Ectodermal cell (in vitro differentiated cells): ENCODE data around the gene RPL12.

Experiments
- H3K27ac ChIP-seq: 2 replicates; pipeline ENCODE4 v1.7.0; 2013; ENCODE audit warnings: mild to moderate bottlenecking, low read depth, low read length; ENCODE audit not compliant: insufficient read depth, poor library complexity, severe bottlenecking
- H3K27me3 ChIP-seq: 2 replicates; pipeline ENCODE4 v1.7.0; 2013; ENCODE audit warnings: mild to moderate bottlenecking, low read length; ENCODE audit not compliant: insufficient read depth, control insufficient read depth, poor library complexity, severe bottlenecking
- H3K36me3 ChIP-seq: one replicate; pipeline ENCODE4 v1.7.0; 2013; ENCODE audit warnings: low read length; ENCODE audit not compliant: control insufficient read depth, insufficient read depth
- H3K4me1 ChIP-seq: one replicate; pipeline ENCODE4 v1.7.0; 2013; ENCODE audit warnings: low read length; ENCODE audit not compliant: control insufficient read depth, insufficient read depth
- H3K4me3 ChIP-seq: 2 replicates; pipeline ENCODE4 v1.7.0; 2013; ENCODE audit warnings: low read depth, low read length, control low read depth; ENCODE audit not compliant: insufficient read depth
- H3K9me3 ChIP-seq: 2 replicates; pipeline ENCODE4 v1.7.0; 2013; ENCODE audit warnings: mild to moderate bottlenecking, low read length, moderate library complexity; ENCODE audit not compliant: control insufficient read depth
- WGBS, 2 experiments: methylation state at CpG; one replicate each; pipeline ENCODE4 v1.1.7; 2013; ENCODE audit warnings: missing lambda C conversion rate in 2 of 2; 5-methylcytosine and 5-hydroxymethylcytosine counted together

The RPL12 gene

DNA sequence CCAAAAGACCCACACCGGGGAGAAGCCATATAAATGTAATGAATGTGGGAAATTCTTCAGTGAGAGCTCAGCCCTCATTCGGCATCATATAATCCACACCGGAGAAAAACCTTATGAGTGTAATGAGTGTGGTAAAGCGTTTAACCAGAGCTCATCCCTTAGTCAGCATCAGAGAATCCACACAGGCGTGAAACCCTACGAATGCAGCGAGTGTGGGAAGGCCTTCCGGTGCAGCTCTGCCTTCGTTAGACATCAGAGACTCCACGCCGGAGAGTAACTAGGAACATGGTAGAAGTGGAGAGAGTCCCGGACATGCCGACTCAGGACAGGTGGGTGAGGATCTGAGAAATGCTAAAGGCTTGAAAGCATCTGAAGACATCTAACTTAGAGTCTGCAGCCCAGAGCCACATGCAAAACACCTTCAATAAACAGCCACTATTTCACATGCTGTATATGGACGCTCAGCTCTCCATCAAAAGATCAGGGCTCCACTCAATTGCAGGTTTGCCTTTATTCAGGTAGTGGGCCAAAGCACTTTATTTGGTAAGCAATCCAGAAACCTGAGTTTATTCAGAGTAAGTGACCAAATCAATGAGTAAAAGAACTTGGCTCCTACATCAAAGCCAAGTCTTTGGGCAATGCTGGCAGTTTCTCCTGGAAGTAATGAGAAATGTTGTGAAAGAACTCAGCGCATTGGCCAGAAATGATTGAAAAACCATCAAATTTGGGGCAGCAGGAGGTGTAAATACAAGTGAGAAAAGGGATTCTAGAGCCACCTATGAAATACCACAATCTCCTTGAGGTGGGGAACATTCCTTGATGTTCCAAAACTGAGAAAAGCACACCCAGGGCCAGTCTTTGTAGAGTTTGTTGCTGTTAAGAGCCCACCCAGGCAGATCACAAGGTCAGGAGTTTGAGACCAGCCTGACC lies 6.0 kb downstream of the RPL12 start:
- H3K27ac ChIP-seq = no peak overlapping the region
- no peaks in the 10 kb centered on the region for H3K27me3 ChIP-seq
- H3K36me3 ChIP-seq = peaks cover 55% of the 10 kb centered on the region
- no peak overlapping the region for H3K4me3 ChIP-seq
- no peaks in the 10 kb centered on the region for H3K9me3 ChIP-seq
- peaks cover 15% of the 10 kb centered on the region for H3K4me1 ChIP-seq
- 97% methylated on average over 14 to 15 of the region's 15 CpGs for WGBS, 2 experiments

- no peaks in the 10 kb centered on the region for H3K27me3 ChIP-seq
- peaks cover 10% of the 10 kb centered on the region for H3K4me1 ChIP-seq
- H3K36me3 ChIP-seq = peaks cover 47% of the 10 kb centered on the region
- H3K4me3 ChIP-seq = no peak overlapping the region
- no peaks in the 10 kb centered on the region for H3K9me3 ChIP-seq
- 92 to 93% methylated on average over 17 of the region's 17 CpGs for WGBS, 2 experiments
- no peak overlapping the region for H3K27ac ChIP-seq
Observed at GRCh38 chr9:127444283-127444920, 6.8 kb downstream of the RPL12 start.

DNA sequence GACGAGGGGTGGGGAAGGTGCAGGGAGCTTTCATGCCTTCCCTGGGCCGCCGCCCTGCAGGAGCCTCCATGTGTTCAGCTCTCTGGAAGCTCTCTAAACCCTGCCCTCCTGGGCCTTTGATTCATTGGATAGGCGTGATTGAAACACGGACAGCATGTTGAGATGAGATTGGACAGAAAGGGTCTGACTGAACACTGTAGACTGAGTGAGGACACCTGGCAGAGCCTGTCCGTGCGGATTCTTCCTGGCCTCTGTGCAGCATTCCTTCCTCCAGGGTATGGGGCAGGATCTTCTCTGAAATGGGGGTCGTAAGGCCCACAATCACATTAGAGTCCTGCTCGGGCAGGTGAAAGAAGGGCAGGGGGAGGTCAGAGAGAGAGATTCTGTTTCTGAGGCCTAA lies 12.8 kb downstream of the RPL12 start:
- Histone ChIP-seq H3K4me1 (no peaks in the 10 kb centered on the region), H3K27ac (no peak overlapping the region), H3K27me3 (no peaks in the 10 kb centered on the region), H3K9me3 (no peaks in the 10 kb centered on the region), H3K36me3 (peaks cover 42% of the 10 kb centered on the region), H3K4me3 (no peak overlapping the region)
- WGBS, 2 experiments = 95% methylated on average over 9 of the region's 9 CpGs

DNA sequence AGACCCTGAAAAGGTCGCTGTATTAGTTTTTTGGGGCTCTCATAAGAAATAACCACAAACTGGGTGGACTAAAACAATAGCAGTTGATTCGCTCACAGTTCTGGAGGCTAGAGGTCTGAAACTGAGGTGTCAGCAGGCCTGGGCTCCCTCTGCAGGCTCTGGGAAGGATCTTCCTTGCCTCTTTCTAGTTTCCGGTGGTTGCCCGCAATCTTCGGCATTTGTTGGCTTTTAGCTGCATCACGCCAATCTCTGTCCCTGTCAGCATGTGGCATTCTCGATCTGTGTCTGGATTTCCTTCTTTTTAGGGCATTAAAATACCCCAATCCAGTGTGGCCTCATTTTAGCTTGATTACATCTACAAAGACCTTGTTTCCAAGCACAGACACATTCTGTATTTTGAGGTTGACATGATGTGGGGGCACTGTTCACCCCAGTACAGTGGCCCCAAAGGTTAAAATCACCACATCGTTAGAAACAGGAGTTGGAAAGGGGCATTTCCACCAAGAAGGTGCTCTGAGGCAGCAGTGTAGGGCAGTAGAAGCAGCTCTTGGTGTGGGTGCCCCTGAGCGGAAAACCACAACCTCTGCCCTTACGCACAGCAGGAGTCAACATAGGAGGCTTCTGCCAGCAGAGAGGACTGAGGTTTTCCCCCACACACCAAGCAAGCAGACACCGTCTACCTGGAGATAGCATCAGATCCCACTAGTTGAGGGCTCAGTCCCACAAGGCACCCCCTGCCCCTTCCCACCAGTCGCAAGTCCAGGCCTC lies 13.5 kb downstream of the RPL12 start:
- Histone ChIP-seq H3K4me3 (no peak overlapping the region), H3K27me3 (no peaks in the 10 kb centered on the region), H3K27ac (no peak overlapping the region), H3K9me3 (no peaks in the 10 kb centered on the region), H3K4me1 (no peaks in the 10 kb centered on the region), H3K36me3 (peaks cover 40% of the 10 kb centered on the region)
- 90 to 92% methylated on average over 12 of the region's 12 CpGs for WGBS, 2 experiments

- Histone ChIP-seq H3K27ac (no peak overlapping the region), H3K4me1 (no peaks in the 10 kb centered on the region), H3K27me3 (no peaks in the 10 kb centered on the region), H3K36me3 (peaks cover 27% of the 10 kb centered on the region), H3K9me3 (no peaks in the 10 kb centered on the region), H3K4me3 (no peak overlapping the region)
- WGBS, 2 experiments = 97 to 98% methylated on average over 8 of the region's 8 CpGs
Observed at GRCh38 chr9:127430415-127430814, 20.8 kb downstream of the RPL12 start.

DNA sequence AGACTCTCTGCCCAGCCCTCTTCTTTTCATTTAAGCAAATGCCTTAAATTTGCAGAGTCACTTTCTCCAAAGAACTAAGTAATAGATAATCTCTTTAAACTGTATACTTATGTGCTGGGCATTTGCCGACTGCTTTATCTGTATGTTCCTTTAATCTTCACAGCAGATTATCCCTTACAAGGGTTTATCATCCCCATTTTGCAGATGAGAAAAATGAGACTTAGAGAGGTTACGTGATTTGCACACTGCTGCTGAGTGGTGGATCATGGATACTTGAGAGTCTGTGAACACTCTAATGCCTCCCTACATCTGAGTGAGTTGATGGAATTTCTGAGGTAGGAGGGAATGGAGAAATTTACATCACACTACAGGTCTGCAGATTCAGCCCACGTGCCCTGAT lies 22.9 kb downstream of the RPL12 start:
- Histone ChIP-seq H3K27ac (no peak overlapping the region), H3K4me3 (no peak overlapping the region), H3K4me1 (no peaks in the 10 kb centered on the region), H3K36me3 (peaks cover 14% of the 10 kb centered on the region), H3K27me3 (no peaks in the 10 kb centered on the region), H3K9me3 (no peaks in the 10 kb centered on the region)
- 93 to 97% methylated on average over 3 of the region's 3 CpGs for WGBS, 2 experiments

DNA sequence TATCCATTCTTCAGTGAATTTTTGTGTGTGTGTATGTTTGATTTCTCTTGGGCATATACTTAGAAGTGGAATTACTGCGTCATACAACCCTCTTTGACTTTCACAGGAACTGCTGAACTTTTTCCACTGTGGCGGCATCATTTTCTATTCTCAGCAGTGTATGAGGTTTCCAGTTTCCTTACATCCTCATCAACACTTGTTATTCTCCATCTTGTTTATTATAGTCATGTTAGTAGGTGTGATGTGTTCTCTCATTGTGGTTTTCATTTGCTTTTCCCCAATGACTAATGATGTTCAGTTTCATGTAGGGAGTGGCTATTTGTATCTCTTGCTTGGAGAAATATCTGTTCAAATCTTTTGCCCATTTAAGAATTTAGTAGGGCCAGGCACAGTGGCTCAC lies 24.4 kb downstream of the RPL12 start:
- H3K4me3 ChIP-seq = no peak overlapping the region
- peaks cover 14% of the 10 kb centered on the region for H3K36me3 ChIP-seq
- H3K27ac ChIP-seq = no peak overlapping the region
- H3K27me3 ChIP-seq = no peaks in the 10 kb centered on the region
- 89 to 95% methylated on average over 2 of the region's 2 CpGs for WGBS, 2 experiments
- H3K4me1 ChIP-seq = peaks cover 8% of the 10 kb centered on the region
- H3K9me3 ChIP-seq = no peaks in the 10 kb centered on the region

GRCh38 chr9:127424676-127424999 lies 26.6 kb downstream of the RPL12 start:
- Histone ChIP-seq H3K4me1 (peaks cover 8% of the 10 kb centered on the region), H3K27ac (no peak overlapping the region), H3K27me3 (no peaks in the 10 kb centered on the region), H3K9me3 (no peaks in the 10 kb centered on the region), H3K36me3 (peaks cover 4% of the 10 kb centered on the region), H3K4me3 (peak overlapping the region; percentile 97)
- WGBS, 2 experiments = 1 to 2% methylated on average over 13 of the region's 13 CpGs

DNA sequence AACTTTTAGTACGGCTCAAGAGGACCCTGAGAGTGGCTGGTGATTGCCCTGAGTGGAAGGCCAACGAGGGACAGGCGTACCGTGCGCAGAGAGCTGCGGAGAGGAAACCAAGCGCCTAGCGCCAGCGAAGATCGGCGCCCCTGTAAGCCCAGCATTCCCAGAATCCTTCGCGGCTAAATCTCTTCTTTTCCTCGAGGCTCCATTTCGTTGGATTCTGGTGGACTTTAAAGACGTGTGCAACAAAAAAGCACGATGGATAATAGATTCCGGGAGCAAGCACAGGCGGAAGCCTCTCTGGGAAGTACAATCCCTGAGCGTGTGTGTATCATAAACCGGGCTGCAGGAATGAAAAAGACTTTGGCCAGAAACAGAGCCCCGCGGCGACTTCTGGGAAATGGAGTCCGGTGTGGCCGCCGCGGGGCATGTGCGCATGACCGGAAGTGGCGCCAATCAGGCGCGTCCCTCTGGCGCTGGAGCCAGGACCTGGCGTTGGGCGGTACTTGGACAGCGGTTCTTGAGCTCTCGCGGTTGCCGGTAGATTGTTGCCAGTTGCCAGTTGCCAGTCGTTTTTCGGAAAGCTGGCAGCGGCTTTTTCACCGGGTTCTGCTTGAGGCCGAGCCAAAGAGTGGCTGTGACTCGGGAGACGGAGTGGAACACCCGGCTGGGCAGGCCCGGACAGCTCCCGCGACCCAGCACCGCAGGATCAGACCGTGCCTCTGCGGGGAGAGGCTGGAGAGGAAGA lies 27.1 kb downstream of the RPL12 start, which contains the start of gene ZNF79:
ZNF79 (plus strand) TSS at position 449 of the 742 bp plus-strand sequence. CDS start 406 bp downstream, outside the sequence.
- H3K27ac ChIP-seq = peak within 1 kb of the TSS; percentile 86
- peaks cover 8% of the 10 kb centered on the region for H3K4me1 ChIP-seq
- H3K4me3 ChIP-seq = peak within 1 kb of the TSS; percentile 97
- no peaks in the 10 kb centered on the region for H3K9me3 ChIP-seq
- no peaks in the 10 kb centered on the region for H3K36me3 ChIP-seq
- H3K27me3 ChIP-seq = no peaks in the 10 kb centered on the region
- 0% methylated on average over 54 of the region's 54 CpGs for WGBS, 2 experiments
